Measurements from ENCODE around the gene POTEB. TPM values are rescaled to one million over a fixed set of nuclear protein-coding genes. Genes with fewer than 3 reads are reported as not detected.
"Not testable (repeated sequence)": the region's sequence is repeated elsewhere in the genome, so short reads cannot be mapped to it uniquely, and the experiment has no call there.

POTEB gene
- total RNA-seq (not detected), polyA plus RNA-seq (not detected)
- long read RNA-seq, donor 1: 0 reads
- long read RNA-seq, donor 2: 0 reads
- long read RNA-seq, donor 3: 0 reads

DNA sequence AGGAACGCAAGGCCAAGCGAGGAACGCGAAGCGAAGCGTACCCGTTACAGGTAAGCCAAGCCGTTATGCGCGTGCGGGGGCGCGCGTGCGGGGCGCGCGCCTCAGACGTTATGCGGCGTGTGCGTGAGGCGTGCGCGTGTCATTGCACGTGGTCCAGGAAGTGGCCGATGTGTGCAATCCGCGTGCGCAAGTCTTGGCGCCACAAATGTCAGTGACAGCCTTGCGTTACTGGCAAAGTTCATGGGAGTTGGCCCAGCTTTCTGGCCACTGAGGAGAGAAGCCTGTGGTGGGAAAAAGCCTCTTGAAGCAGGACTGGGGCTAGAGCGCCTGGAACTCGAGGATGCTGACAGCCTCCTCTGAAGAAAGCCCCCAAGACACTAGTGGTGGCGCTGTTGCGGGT, at the start of gene POTEB:
Gene POTEB (minus strand): TSS at position 101 of the 400 bp plus-strand sequence. CDS start 489 bp downstream, outside the sequence.
- H3K4me3 ChIP-seq; H3K4me1 ChIP-seq; H3K9me3 ChIP-seq; H3K27ac ChIP-seq; H3K36me3 ChIP-seq; H3K27me3 ChIP-seq; ATAC-seq; intact Hi-C loops (cut with DNase I); DNase-seq: not testable (repeated sequence)
- WGBS, 4 donors: no CpG with 5 or more reads among the region's 36 CpGs

DNA sequence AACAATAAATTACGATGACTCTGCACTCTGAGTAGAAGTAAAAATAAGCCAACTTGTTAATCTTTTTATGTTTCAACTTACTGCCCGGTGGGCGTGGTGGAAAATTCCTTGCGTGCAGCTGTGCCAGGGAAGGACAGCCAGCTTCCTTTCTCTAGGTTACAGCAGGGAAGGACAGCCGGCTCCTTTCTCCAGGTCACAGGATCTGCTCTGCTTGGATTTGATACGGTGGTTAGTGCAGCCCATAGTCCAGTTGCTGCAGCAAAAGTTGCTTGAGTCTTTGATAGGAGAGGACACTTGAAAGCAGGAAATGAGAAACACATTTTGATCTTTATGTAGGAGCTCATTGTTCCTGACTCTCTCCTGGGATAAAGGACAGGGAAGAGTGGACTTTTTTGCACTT, 13.4 kb upstream of the POTEB start:
- intact Hi-C loops (cut with DNase I); DNase-seq; H3K4me3 ChIP-seq; H3K27ac ChIP-seq; H3K36me3 ChIP-seq; H3K9me3 ChIP-seq; ATAC-seq; H3K27me3 ChIP-seq; H3K4me1 ChIP-seq: not testable (repeated sequence)
- WGBS, 4 donors: 80 to 100% methylated on average over 1 of the region's 6 CpGs; no CpG with 5 or more reads in 2 of the 4 donors

DNA sequence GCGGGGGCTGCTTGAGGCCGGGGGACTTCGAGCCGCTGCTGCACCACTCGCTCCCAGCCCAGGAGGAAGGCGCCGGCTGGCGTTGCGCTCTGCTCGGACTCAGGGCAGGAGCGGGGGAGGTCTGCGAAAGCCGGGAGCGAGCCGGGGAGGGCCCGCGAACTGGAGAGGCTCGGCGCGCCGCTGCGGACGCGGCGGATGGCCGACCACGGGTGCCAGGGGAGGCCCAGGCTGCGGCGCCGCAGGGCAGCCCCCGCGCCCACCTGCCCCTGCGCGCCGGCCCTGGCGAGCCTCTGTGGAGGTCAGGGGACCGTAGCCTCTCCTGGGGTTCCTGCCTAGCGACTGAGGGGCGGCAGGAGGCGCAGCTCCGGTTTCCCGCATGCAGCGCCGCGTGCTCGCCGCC, 12.0 kb upstream of the POTEB start:
- intact Hi-C loops (cut with DNase I); H3K27ac ChIP-seq; H3K27me3 ChIP-seq; H3K36me3 ChIP-seq; H3K4me1 ChIP-seq; H3K9me3 ChIP-seq; DNase-seq; H3K4me3 ChIP-seq: not testable (repeated sequence)
- WGBS, 4 donors: 40 to 68% (median 57%) methylated on average over 18 to 20 of the region's 47 CpGs; no CpG with 5 or more reads in 1 of the 4 donors
- peak in 1 of 4 donors; percentile 43 for ATAC-seq

DNA sequence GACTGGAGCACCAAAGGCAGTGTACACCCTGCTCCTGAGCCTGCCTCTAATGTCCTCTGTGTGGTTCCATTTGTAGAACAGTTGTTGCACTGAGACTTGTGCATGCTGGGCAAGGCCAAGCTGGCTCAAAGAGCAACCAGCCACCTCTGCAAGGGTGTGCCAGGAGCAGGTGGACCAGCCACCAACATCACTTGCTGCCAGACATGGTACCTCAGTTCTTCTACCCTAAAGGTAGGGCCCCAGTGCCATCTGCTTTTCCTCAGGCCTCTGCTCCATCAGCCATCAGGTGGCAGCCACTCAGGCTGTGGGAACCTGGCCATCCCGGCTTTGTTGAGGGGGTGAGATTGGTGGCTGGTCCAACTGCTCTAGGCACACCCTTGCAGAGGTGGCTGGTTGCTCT, 38.7 kb downstream of the POTEB start:
- intact Hi-C loops (cut with DNase I): not testable (repeated sequence)
- DNase-seq: peak in 1 of 5 donors; percentile 10

More for the DNA sequence above, 38.7 kb downstream of the POTEB start:
- not testable (repeated sequence) for H3K9me3 ChIP-seq, H3K4me1 ChIP-seq, H3K4me3 ChIP-seq, ATAC-seq, H3K27me3 ChIP-seq, H3K36me3 ChIP-seq, H3K27ac ChIP-seq
- whole genome bisulfite sequencing, 4 donors: no CpG with 5 or more reads among the region's 1 CpG

Small RNAs within 50 kb of the gene (microRNA-seq; reads per million reads assigned to microRNA genes)
- 0 reads per million in 4 donors for gene MIR3118-4

Other genes with a start within 250 kb of the POTEB start
- not detected for gene OR4M2, start 202.8 kb upstream of the POTEB start, total RNA-seq
- not detected for gene OR4M2, start 202.8 kb upstream of the POTEB start, polyA plus RNA-seq

Measured in heart left ventricle (tissue), 16 donors.